Calu3 (cell line): ENCODE measurements around the gene MDFI. TPM values are rescaled to one million over a fixed set of nuclear protein-coding genes. Genes with fewer than 3 reads are reported as not detected.

ENCODE experiments used
- BruUV-seq: library from RNA; stranded (reverse); fragments of 400-500 nt; replicated peaks from 2 replicates; lab custom pipeline; 2021; lab: Mats Ljungman, UMichigan
- CTCF ChIA-PET: fragments of 300-600 bp; sonication (Branson Sonifier 250); formaldehyde crosslinking; loops from one replicate; lab custom pipeline; 2022; ENCODE audit warnings: antibody characterized with exemption; lab: Charles Lee
- DNase-seq: peaks from one replicate; pipeline ENCODE4 v3.0.0; 2022
- H3K27ac Mint-ChIP-seq: one replicate; pipeline ENCODE4 v1.8.0; 2022; ENCODE audit warnings: mixed read lengths; ENCODE audit not compliant: unreplicated experiment
- H3K27me3 Mint-ChIP-seq: one replicate; pipeline ENCODE4 v1.8.0; 2022; ENCODE audit warnings: mixed read lengths; ENCODE audit not compliant: unreplicated experiment
- H3K36me3 Mint-ChIP-seq: one replicate; pipeline ENCODE4 v1.8.0; 2022; ENCODE audit warnings: mild to moderate bottlenecking, moderate library complexity, mixed read lengths; ENCODE audit not compliant: insufficient read depth, unreplicated experiment
- H3K4me1 Mint-ChIP-seq: one replicate; pipeline ENCODE4 v1.8.0; 2022; ENCODE audit warnings: mild to moderate bottlenecking, low read depth, mixed read lengths; ENCODE audit not compliant: unreplicated experiment
- H3K4me3 Mint-ChIP-seq: one replicate; pipeline ENCODE4 v1.8.0; 2022; ENCODE audit warnings: mild to moderate bottlenecking, low read depth, moderate library complexity, mixed read lengths; ENCODE audit not compliant: unreplicated experiment
- H3K9me3 Mint-ChIP-seq: one replicate; pipeline ENCODE4 v1.8.0; 2022; ENCODE audit warnings: low read depth, mixed read lengths; ENCODE audit not compliant: unreplicated experiment
- CTCF ChIP-seq: fragments of 200-600 bp; IDR thresholded peaks from one replicate; pipeline ENCODE4 v1.8.0; 2022; ENCODE audit warnings: antibody characterized with exemption; ENCODE audit not compliant: unreplicated experiment
- intact Hi-C: fragments of 100-400 bp; cut with micrococcal nuclease; formaldehyde crosslinking; loops from one replicate; pipeline ENCODE4 v1.10.0; 2022; ENCODE audit not compliant: unreplicated experiment
- total RNA-seq: library from RNA; stranded (reverse); gene quantifications from 2 replicates; pipeline ENCODE4 v1.2.3, GENCODE V29; 2022

MDFI gene
- total RNA-seq, 1 experiment from 2014 or later: 19.7 TPM

DNA sequence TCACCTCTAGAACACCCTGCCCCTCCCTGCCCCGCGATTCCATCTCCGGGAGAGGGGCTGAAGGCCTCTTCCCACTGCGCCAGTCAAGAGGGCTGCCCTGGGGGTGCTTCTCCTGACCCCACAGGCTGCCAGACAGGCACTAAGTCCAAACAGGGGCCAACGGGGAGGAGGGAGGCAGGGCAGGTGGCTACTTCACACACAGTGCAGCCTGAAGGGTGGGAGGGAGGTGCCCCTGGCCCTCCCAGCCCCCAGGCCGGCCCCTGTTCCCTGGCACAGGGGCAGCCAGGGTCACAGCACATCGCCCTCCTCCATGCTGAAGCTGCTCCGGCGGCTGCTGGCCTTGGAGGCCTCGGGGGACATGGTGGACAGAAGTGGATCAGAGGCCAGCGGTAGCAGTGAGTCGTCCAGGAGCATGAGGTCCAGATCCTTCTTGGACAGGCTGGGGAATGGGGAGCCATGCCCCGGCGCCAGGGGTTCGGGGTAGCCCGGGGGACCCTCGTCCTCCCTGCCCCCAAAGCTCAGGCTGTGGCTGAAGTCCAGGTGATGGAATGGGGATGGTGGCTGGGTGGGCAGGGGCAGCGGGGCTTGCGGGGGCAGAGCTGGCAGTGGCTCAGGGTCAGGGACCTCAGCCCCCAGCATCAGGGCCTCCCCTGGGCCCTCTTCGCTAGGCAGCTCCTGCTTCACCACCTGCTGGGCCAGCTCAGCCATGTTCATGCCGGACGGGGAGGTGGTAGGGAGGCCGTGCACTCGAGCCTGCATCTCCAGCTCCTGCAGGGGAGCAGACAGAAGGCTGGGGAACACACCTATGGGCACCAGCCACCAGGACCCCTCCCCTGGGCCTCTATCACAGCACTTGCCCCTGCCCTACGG lies 46.3 kb downstream of the MDFI start:
- CTCF ChIA-PET: interaction anchor here (1.4 to 1.9 kb wide), 2 partner anchors 82 to 317 kb away, joined by 4 to 18 read pairs; no protein-coding TSS in a partner anchor
- Mint-ChIP-seq H3K9me3 (no peaks in the 10 kb centered on the region), H3K4me3 (no peak overlapping the region), H3K27me3 (no peaks in the 10 kb centered on the region), H3K27ac (no peak overlapping the region), H3K4me1 (peaks cover 6% of the 10 kb centered on the region), H3K36me3 (peaks cover 7% of the 10 kb centered on the region)
- no peak for DNase-seq
- intact Hi-C loops: no loop called here
- no TSS peak for BruUV-seq
- no peak for TF ChIP-seq CTCF

DNA sequence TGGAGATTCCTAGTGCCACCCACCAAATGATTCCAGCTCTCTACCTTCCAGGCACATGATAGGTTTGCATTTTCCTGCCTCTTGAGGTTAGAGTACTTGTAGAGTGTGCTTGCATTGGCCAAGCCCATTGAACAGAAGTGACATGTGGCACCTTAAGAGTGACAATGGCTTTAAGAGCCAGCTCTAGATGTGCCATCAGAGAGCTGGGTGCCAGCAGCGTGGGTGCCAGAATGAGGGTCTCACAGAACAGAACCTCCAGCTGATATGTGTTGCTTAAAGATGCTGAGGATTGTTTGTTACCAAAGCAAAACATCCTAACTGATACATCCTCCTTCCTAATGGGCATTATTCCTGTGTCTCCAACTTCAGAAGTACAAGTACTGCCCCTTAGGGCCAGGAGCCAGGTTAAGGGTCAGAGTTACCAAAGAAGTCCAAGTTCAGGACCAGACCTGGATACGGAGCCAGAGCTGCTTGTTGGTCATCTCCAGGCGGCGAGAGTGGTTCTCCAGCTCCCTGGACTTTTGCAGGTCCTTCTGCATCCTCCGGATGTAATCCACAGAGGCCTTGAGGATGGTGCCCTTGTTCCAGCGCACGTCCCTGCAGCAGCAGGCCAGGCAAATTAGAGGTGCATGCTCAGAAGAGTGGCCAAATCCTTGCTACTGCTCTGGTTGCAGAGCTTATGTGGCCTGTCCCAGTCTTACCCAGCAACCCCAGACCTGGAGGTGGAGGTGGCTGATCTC lies 47.5 kb downstream of the MDFI start:
- no TSS peak for BruUV-seq
- peaks cover 9% of the 10 kb centered on the region for H3K4me1 Mint-ChIP-seq
- no peaks in the 10 kb centered on the region for H3K27me3 Mint-ChIP-seq
- H3K36me3 Mint-ChIP-seq: peaks cover 7% of the 10 kb centered on the region
- no peaks in the 10 kb centered on the region for H3K9me3 Mint-ChIP-seq
- no peak overlapping the region for H3K27ac Mint-ChIP-seq
- no peak overlapping the region for H3K4me3 Mint-ChIP-seq
- DNase-seq: no peak
- no peak for TF ChIP-seq CTCF
- CTCF ChIA-PET: interaction anchor here (0.5 to 1.4 kb wide), 3 partner anchors 318 to 795 kb away, joined by 3 to 6 read pairs (median 4); no protein-coding TSS in a partner anchor
- intact Hi-C loops: no loop called here

- intact Hi-C loops: no loop called here
- no peaks in the 10 kb centered on the region for H3K9me3 Mint-ChIP-seq
- H3K4me1 Mint-ChIP-seq: peaks cover 9% of the 10 kb centered on the region
- no peak for TF ChIP-seq CTCF
- no peak overlapping the region for H3K27ac Mint-ChIP-seq
- no peaks in the 10 kb centered on the region for H3K27me3 Mint-ChIP-seq
- H3K4me3 Mint-ChIP-seq: no peak overlapping the region
- CTCF ChIA-PET: interaction anchor here (1.4 kb wide), 1 partner anchor 19 kb away, joined by 3 read pairs; no protein-coding TSS in a partner anchor
- peaks cover 7% of the 10 kb centered on the region for H3K36me3 Mint-ChIP-seq
- DNase-seq: peak; percentile 45
- BruUV-seq: no TSS peak
Measured at GRCh38 chr6:41687501-41688175, 49.4 kb downstream of the MDFI start.
